Effector memory CD8-positive, alpha-beta T cell (primary cell): Measurements from ENCODE around the gene SLC7A5.

Experiments used
- ATAC-seq: fragments of 150-1000 bp; cut with Tn5 transposase; replicated peaks from 2 replicates; pipeline ENCODE4 v1.10.0; 2021; ENCODE audit warnings: mild to moderate bottlenecking, moderate library complexity
- DNase-seq, 3 experiments: peaks; one replicate each; pipeline ENCODE4 v3.0.0; 2021
- H3K27ac Mint-ChIP-seq, 2 donors: one replicate each; pipeline ENCODE4 v1.8.0; 2022; ENCODE audit warnings: mild to moderate bottlenecking in 2 of 2, mixed read lengths in 2 of 2, moderate library complexity in 2 of 2
- H3K27me3 Mint-ChIP-seq, 2 donors: one replicate each; pipeline ENCODE4 v1.8.0; 2022; ENCODE audit warnings: mixed read lengths in 2 of 2
- H3K36me3 Mint-ChIP-seq: one replicate; pipeline ENCODE4 v1.8.0; 2022; ENCODE audit warnings: mild to moderate bottlenecking, moderate library complexity, mixed read lengths; ENCODE audit not compliant: insufficient read depth
- H3K4me1 Mint-ChIP-seq, 2 donors: one replicate each; pipeline ENCODE4 v1.8.0; 2022; ENCODE audit warnings: low read depth in 2 of 2, mixed read lengths in 2 of 2
- H3K4me3 Mint-ChIP-seq, 2 donors: one replicate each; pipeline ENCODE4 v1.8.0; 2022; ENCODE audit warnings: mild to moderate bottlenecking in 2 of 2, mixed read lengths in 2 of 2, moderate library complexity in 2 of 2
- H3K9me3 Mint-ChIP-seq, 2 donors: one replicate each; pipeline ENCODE4 v1.8.0; 2022; ENCODE audit warnings: mixed read lengths in 2 of 2

SLC7A5 gene

GRCh38 chr16:87834668-87835473, 34.4 kb downstream of the SLC7A5 start:
- H3K4me1 Mint-ChIP-seq: peaks cover 3 to 6% of the 10 kb centered on the region in 2 donors
- H3K27me3 Mint-ChIP-seq: no peaks in the 10 kb centered on the region
- ATAC-seq (no peak), DNase-seq (no peak)
- peak overlapping the region in 1 of 2 donors; percentile 15 for H3K4me3 Mint-ChIP-seq
- peaks cover 100% of the 10 kb centered on the region for H3K36me3 Mint-ChIP-seq
- H3K9me3 Mint-ChIP-seq: no peaks in the 10 kb centered on the region
- peak overlapping the region in 1 of 2 donors; percentile 96 for H3K27ac Mint-ChIP-seq

GRCh38 chr16:87834005-87834667, 35.2 kb downstream of the SLC7A5 start:
- ATAC-seq (no peak), DNase-seq (no peak)
- Mint-ChIP-seq H3K36me3 (peaks cover 100% of the 10 kb centered on the region), H3K27me3 (no peaks in the 10 kb centered on the region), H3K4me3 (peak overlapping the region in 1 of 2 donors; percentile 15), H3K27ac (peak overlapping the region in 1 of 2 donors; percentile 96), H3K4me1 (peaks cover 3 to 10% of the 10 kb centered on the region in 2 donors), H3K9me3 (no peaks in the 10 kb centered on the region)

DNA sequence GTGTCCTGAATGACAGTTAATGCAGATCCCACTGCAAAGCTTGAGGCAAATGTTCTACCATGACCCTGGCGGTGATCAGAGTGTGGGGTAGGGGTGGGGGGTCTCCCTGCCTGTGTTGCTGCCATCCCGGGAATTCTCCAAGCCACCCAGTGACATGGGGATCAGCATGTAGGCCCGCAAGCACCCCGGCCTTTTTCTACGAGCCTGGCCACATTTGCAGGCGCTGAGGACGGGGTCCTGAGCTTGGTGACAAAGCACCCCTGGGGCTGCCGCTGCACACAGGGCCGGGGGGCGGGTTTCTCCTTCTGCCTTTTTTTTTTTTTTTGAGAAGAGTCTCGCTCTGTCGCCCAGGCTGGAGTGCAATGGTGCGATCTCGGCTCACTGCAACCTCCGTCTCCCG, 35.8 kb downstream of the SLC7A5 start:
- Mint-ChIP-seq H3K36me3 (peaks cover 100% of the 10 kb centered on the region), H3K27me3 (no peaks in the 10 kb centered on the region), H3K27ac (peak overlapping the region in 1 of 2 donors; percentile 96), H3K4me3 (peak overlapping the region in 1 of 2 donors; percentile 15), H3K9me3 (no peaks in the 10 kb centered on the region), H3K4me1 (peaks cover 3 to 10% of the 10 kb centered on the region in 2 donors)
- ATAC-seq (no peak), DNase-seq (no peak)

DNA sequence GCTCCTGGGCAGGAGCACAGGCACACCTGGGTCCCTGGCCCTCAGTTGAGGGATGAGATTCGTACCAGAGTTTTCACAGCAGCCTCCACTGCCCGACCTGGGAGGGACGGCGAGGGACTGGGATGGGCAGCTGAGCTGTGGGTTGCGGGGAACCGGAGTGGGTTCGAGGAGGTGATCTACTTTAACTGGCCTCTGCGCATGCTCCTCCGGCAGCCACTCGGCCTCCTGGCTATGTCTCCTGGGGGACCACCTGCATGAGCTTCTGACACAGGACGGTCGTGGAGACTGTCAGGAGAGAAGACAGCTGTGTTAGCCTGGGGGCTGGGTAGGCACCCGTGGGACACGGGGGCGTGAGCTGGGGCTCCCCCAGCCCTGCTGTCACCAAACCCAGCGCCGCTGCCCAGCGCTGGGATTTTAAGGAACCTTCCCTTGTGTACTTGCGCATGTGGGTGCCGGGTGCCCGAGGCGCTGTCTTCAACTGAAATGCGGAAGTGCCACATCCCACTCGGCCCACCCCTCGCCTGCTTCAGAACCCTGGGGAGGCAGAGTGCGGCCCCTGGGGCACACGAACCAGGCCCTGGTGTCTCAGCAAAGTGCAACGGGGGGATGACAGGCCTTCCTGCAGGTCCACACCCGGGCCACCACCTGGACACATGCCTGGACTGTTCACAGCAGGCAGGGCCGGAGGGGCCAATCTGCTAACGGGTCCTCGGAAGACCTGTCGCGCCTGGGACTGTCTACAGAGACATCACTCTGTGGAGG, 36.4 kb downstream of the SLC7A5 start:
- ATAC-seq (no peak), DNase-seq (no peak)
- Mint-ChIP-seq H3K27ac (peak overlapping the region in 1 of 2 donors; percentile 96), H3K4me3 (peak overlapping the region in 1 of 2 donors; percentile 15), H3K36me3 (peaks cover 100% of the 10 kb centered on the region), H3K27me3 (no peaks in the 10 kb centered on the region), H3K9me3 (no peaks in the 10 kb centered on the region), H3K4me1 (peaks cover 3 to 10% of the 10 kb centered on the region in 2 donors)

- Mint-ChIP-seq H3K4me1 (peaks cover 3 to 10% of the 10 kb centered on the region in 2 donors), H3K27me3 (no peaks in the 10 kb centered on the region), H3K27ac (peak overlapping the region; percentile 46 to 96), H3K36me3 (peaks cover 100% of the 10 kb centered on the region), H3K4me3 (peak overlapping the region in 1 of 2 donors; percentile 56), H3K9me3 (no peaks in the 10 kb centered on the region)
- DNase-seq: no peak
- ATAC-seq: no peak
Observed at GRCh38 chr16:87832137-87832527, 37.2 kb downstream of the SLC7A5 start.

GRCh38 chr16:87831421-87832136, 37.7 kb downstream of the SLC7A5 start:
- DNase-seq (no peak), ATAC-seq (no peak)
- peaks cover 3 to 12% of the 10 kb centered on the region in 2 donors for H3K4me1 Mint-ChIP-seq
- H3K27me3 Mint-ChIP-seq: no peaks in the 10 kb centered on the region
- H3K36me3 Mint-ChIP-seq: peaks cover 100% of the 10 kb centered on the region
- peak overlapping the region; percentile 46 to 96 for H3K27ac Mint-ChIP-seq
- peak overlapping the region in 1 of 2 donors; percentile 56 for H3K4me3 Mint-ChIP-seq
- H3K9me3 Mint-ChIP-seq: no peaks in the 10 kb centered on the region

- peaks cover 3 to 12% of the 10 kb centered on the region in 2 donors for H3K4me1 Mint-ChIP-seq
- H3K9me3 Mint-ChIP-seq: no peaks in the 10 kb centered on the region
- no peaks in the 10 kb centered on the region for H3K27me3 Mint-ChIP-seq
- H3K4me3 Mint-ChIP-seq: peak overlapping the region in 1 of 2 donors; percentile 56
- DNase-seq (no peak), ATAC-seq (no peak)
- H3K27ac Mint-ChIP-seq: peak overlapping the region in 1 of 2 donors; percentile 96
- H3K36me3 Mint-ChIP-seq: peaks cover 100% of the 10 kb centered on the region
Observed at GRCh38 chr16:87830673-87831420, 38.5 kb downstream of the SLC7A5 start.

DNA sequence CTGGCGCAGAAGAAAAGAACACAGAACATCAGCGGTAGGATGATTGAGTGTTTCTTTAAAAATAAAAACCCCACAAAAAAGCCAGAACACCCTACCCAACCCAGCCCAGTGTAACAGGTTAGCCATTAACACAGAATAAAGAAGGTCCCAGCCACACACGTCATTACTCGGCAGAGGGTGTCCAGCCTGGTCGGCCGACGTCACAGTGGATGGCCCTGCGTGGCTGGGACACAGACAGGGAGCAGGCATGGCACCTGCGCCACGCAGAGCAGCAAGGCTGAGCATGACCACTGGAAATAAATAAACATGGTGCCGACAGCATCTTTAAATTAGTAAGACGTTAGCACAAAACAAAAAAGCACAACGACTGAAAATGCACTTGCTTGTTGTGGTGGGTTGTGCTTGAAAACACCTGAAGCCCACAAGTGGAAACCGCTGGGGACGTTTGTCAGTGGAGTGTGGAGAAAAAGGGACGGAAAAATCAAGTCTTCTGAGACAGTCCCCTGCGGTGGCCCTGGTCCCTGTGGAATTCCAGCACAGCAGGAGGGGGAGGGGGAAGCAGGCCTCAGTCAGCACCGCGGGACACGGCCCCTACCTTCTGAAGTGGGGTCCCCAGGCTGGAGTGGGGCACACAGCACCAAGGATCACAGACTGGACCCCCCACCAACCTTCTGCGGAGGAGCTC, 39.2 kb downstream of the SLC7A5 start:
- Mint-ChIP-seq H3K4me1 (peaks cover 3 to 12% of the 10 kb centered on the region in 2 donors), H3K36me3 (peaks cover 100% of the 10 kb centered on the region), H3K4me3 (peak overlapping the region in 1 of 2 donors; percentile 63), H3K27me3 (no peaks in the 10 kb centered on the region), H3K9me3 (no peaks in the 10 kb centered on the region), H3K27ac (peak overlapping the region; percentile 22 to 96)
- no peak for DNase-seq
- ATAC-seq: no peak

GRCh38 chr16:87829622-87829980, 39.7 kb downstream of the SLC7A5 start:
- peaks cover 100% of the 10 kb centered on the region for H3K36me3 Mint-ChIP-seq
- peaks cover 3 to 12% of the 10 kb centered on the region in 2 donors for H3K4me1 Mint-ChIP-seq
- DNase-seq (no peak), ATAC-seq (no peak)
- H3K9me3 Mint-ChIP-seq: no peaks in the 10 kb centered on the region
- H3K27ac Mint-ChIP-seq: peak overlapping the region; percentile 22 to 96
- peak overlapping the region in 1 of 2 donors; percentile 63 for H3K4me3 Mint-ChIP-seq
- H3K27me3 Mint-ChIP-seq: no peaks in the 10 kb centered on the region

DNA sequence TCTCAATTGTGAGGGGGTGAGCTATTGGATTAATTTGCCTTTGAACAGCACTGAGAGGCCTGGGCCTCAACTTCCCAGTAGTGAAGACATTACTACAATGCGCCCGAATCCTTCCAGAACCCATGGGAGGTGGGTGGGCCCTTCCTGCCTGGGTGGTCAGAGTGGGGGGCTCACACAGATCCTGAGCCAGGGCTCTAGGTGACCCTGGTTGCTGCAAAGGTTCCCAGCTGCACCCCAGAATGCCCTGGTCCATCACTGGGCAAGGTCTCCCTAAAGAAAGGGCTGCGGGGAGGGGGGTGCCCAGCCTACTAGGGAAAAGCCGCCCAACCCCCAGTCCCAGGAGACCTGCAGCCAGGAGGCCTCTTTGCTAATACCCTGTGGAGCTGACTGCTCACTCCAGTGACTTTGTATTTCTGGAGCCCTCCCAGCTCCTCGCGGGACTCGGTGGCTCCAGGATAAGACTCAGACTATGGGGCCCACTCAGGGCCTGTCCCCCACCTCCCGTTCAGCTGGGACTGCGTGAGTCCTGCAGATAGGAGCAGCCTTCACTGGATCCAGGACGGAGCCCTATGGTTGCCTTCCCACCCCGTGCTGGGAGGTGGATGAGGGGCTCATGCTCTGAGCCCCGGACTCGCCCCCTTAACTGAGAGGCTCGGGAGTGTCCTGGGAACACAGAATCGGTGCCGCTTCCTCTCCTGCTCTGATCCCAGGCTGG, 40.2 kb downstream of the SLC7A5 start:
- Mint-ChIP-seq H3K4me3 (peak overlapping the region in 1 of 2 donors; percentile 63), H3K9me3 (no peaks in the 10 kb centered on the region), H3K36me3 (peaks cover 100% of the 10 kb centered on the region), H3K27ac (peak overlapping the region in 1 of 2 donors; percentile 96), H3K27me3 (no peaks in the 10 kb centered on the region), H3K4me1 (peaks cover 3 to 12% of the 10 kb centered on the region in 2 donors)
- DNase-seq: no peak
- no peak for ATAC-seq

GRCh38 chr16:87828071-87828906, 41.0 kb downstream of the SLC7A5 start:
- H3K36me3 Mint-ChIP-seq: peaks cover 100% of the 10 kb centered on the region
- H3K27me3 Mint-ChIP-seq: no peaks in the 10 kb centered on the region
- ATAC-seq (peak; percentile 12), DNase-seq (no peak)
- H3K4me3 Mint-ChIP-seq: peak overlapping the region in 1 of 2 donors; percentile 63
- H3K9me3 Mint-ChIP-seq: no peaks in the 10 kb centered on the region
- H3K27ac Mint-ChIP-seq: peak overlapping the region in 1 of 2 donors; percentile 96
- peaks cover 3 to 9% of the 10 kb centered on the region in 2 donors for H3K4me1 Mint-ChIP-seq
